ENCODE results near the gene ARSG.

The ARSG gene

DNA sequence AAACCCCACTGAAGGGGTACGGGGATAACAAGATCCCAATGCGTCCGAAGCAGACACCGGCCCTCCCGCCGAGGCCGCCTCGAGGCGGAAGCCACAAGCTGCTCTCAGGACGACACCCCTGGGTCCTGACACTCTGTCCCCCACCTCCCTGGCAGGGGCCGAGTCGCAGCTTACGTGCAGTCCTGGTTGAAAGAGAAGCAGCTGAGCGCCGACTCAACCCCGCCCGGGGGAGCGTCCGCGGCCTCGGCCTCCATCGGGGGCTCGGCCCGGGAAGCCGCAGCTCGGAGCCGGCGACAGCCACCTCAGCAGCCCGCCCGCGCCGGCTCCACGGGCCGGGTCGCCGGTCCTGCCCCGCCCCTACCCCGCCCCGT, 165.9 kb downstream of the ARSG start, which contains the start of gene WIPI1:
Gene WIPI1 (minus strand): TSS at position 329 of the 371 bp plus-strand sequence. CDS start 75 bp downstream, at position 254.
- TF ChIP-seq, protein P1, sequence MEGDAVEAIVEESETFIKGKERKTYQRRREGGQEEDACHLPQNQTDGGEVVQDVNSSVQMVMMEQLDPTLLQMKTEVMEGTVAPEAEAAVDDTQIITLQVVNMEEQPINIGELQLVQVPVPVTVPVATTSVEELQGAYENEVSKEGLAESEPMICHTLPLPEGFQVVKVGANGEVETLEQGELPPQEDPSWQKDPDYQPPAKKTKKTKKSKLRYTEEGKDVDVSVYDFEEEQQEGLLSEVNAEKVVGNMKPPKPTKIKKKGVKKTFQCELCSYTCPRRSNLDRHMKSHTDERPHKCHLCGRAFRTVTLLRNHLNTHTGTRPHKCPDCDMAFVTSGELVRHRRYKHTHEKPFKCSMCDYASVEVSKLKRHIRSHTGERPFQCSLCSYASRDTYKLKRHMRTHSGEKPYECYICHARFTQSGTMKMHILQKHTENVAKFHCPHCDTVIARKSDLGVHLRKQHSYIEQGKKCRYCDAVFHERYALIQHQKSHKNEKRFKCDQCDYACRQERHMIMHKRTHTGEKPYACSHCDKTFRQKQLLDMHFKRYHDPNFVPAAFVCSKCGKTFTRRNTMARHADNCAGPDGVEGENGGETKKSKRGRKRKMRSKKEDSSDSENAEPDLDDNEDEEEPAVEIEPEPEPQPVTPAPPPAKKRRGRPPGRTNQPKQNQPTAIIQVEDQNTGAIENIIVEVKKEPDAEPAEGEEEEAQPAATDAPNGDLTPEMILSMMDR (IDR thresholded peaks at IDR 0.05; ENCODE audit: control insufficient read depth, insufficient read depth, low read depth, low read length, missing control alignments), result no peak
- DNase-seq (ENCODE audit: low read depth), result no peak
- peak within 1 kb of the TSS; percentile 97 for H3K4me3 ChIP-seq (ENCODE audit: control insufficient read depth, low read depth, low read length)

GRCh38 chr17:68457539-68458259, 166.4 kb downstream of the ARSG start:
- DNase-seq (ENCODE audit: low read depth), result peak; percentile 91
- TF ChIP-seq, protein P1 (IDR thresholded peaks at IDR 0.05; ENCODE audit: control insufficient read depth, insufficient read depth, low read depth, low read length, missing control alignments), result no peak
- H3K4me3 ChIP-seq (ENCODE audit: control insufficient read depth, low read depth, low read length), result peak overlapping the region; percentile 62

DNA sequence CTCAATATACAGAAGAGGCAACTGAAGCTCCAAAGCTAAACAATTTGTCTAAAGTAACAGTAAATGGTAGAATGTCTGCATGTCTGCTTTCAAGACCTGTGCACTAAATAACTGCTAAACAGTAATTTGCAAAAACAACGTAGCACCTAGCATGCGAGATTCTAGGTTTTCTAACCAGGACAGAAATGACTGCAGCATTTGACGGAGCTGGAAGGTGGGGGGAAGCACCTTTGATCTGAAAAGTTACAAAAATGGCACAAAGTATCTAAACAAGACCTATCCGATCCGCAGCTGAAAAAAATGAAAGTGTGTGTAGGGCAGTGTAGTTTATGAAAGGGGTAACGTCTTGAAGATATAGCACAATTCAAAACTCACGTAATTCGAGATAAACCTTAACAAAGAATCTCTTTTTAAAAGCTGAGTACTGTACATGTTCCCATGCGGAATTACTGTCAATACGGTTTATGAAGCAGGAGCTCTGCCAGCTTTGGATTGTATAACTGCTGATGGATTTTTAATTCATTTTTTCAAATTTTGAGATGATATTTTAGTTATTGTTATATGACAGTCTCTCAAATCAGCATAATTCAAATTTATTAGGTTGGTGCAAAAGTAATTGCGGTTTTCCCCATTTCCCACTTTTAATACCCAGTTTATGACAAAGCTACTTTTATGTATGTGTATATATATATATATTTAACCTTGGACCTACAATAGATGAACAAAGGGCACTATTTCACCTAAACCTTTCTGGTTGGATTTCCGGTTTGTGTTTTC, 167.2 kb downstream of the ARSG start:
- TF ChIP-seq, protein P1 (IDR thresholded peaks at IDR 0.05; ENCODE audit: control insufficient read depth, insufficient read depth, low read depth, low read length, missing control alignments), result no peak
- no peak for DNase-seq (ENCODE audit: low read depth)
- peak overlapping the region; percentile 62 for H3K4me3 ChIP-seq (ENCODE audit: control insufficient read depth, low read depth, low read length)

GRCh38 chr17:68459037-68459639, 167.8 kb downstream of the ARSG start:
- H3K4me3 ChIP-seq (ENCODE audit: control insufficient read depth, low read depth, low read length), result no peak overlapping the region
- TF ChIP-seq, protein P1 (IDR thresholded peaks at IDR 0.05; ENCODE audit: control insufficient read depth, insufficient read depth, low read depth, low read length, missing control alignments), result no peak
- no peak for DNase-seq (ENCODE audit: low read depth)

GRCh38 chr17:68460146-68460545, 168.9 kb downstream of the ARSG start:
- no peak overlapping the region for H3K4me3 ChIP-seq (ENCODE audit: control insufficient read depth, low read depth, low read length)
- TF ChIP-seq, protein P1 (IDR thresholded peaks at IDR 0.05; ENCODE audit: control insufficient read depth, insufficient read depth, low read depth, low read length, missing control alignments), result no peak
- DNase-seq (ENCODE audit: low read depth), result no peak

- TF ChIP-seq, protein P1 (IDR thresholded peaks at IDR 0.05; ENCODE audit: control insufficient read depth, insufficient read depth, low read depth, low read length, missing control alignments), result no peak
- H3K4me3 ChIP-seq (ENCODE audit: control insufficient read depth, low read depth, low read length), result no peak overlapping the region
- no peak for DNase-seq (ENCODE audit: low read depth)
Measured at GRCh38 chr17:68460715-68461114, 169.4 kb downstream of the ARSG start.

Data from AG09309 (cell line).